Stimulated activated CD8-positive, alpha-beta memory T cell treated with anti-CD3 and anti-CD28 coated beads, Interleukin-2, amount 100 ng/mL, for 1 hour (primary cell): ENCODE results near the gene RALY.

Source experiments
- DNase-seq, 2 donors: peaks; one replicate each; pipeline ENCODE4 v3.0.0-alpha.2; 2020; ENCODE audit warnings: low read depth in 2 of 2

RALY gene

GRCh38 chr20:33986560-33987216 is 7.0 kb upstream of the RALY start:
- DNase-seq: no peak

- no peak for DNase-seq
Measured at GRCh38 chr20:33990075-33990474, 3.6 kb upstream of the RALY start.

- no peak for DNase-seq
Measured at GRCh38 chr20:33991502-33991901, 2.2 kb upstream of the RALY start.

DNA sequence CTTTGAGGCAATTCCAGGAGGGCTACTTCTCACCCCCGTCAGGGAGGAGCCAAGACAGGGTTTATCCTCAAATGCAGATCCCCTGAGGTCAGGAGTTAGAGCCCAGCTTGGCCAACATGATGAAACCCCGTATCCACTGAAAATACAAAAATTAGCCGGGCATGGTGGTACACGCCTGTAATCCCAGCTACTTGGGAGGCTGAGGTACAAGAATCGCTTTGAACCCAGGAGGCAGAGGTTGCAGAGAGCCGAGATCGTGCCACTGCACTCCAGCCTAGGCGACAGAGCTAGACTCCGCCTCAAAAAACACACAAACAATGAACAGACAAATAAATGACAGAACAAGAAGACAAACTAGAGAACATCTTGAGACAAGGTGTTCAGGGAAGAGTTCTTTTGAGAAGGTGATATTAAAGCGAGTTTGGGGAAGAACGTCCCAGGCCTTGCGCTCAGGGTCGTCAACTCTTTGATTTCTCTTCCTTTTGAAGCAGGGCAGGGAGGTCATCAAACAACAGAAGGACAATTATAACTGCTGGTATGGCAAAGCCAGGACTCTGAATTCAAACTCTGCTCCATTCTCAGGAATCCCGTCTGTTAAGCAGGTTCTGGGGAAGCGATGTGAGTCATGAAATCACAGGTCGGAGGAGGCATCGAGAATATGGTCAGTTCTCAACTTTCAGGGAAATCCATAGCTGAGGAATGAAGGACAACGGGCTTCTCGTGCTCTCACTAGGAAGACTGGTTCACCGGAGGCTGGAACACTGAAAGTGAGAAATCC is 1.4 kb upstream of the RALY start:
- DNase-seq: no peak

DNA sequence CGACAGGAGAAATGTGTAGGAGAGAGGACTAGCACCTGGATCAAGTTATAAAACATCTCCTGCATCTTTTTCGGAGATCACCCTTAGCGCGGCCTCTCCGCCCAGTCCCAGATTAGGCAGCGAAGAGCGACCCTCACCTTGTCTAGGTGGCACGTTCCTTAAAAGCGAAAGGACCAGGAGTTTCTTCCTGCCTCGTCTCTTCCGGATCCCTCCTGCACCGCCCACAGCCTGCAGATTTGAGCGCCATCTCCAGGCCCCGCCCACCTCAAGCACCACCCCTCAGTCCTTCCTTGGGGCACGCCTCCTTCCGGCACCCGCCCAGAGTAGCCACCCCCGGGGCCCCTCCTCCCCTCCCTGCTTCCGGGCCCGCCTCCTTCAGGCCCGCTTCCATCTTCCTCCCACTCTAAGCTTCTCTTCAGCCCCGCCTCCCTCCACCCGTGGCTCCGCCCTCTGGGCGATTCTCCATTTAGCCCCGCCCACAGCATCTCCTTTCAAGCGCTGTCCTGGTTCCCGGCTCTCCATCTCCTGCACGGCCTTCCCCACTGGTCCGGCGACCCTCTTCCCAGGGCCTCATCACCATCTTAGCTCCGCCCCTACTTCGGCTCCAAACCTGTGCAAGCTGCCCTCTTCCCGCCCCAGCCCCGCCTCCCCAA is 662 bp upstream of the RALY start:
- peak; percentile 98 to 99 for DNase-seq

DNA sequence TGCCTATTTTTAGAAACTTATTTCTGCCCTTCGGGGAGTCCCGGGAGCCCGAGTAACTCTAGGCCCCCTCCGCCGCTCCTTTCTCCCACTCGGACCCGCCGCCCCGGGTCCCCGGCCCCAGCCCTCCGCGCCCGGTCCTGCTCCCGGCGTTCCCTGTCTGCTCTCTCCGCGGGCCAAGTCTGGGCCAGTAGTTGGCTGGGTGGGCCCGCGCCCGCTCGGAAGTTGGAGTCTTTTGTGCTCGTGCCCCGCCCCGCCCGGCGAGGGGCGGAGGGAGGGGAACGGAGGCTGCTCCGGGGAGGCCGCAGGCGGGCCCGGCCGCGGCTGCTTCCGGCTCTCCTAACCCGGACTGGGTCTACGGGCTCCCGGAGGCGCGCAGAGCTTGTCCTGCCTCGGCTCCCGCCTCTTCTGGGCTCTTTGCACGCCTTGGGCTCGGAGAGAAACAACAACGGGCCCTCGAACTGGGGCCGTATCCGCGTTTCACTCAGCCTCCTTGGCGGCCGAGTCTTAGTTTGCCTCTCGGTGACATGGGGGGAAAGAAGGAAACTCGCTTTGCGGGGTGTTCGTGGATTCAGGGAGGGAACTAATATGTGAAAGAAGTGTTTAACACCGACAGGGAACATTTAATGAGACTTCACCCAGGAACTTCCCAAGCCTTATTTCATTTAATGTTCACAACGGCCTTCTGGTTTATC is 657 bp downstream of the RALY start:
- peak; percentile 43 to 61 for DNase-seq

DNA sequence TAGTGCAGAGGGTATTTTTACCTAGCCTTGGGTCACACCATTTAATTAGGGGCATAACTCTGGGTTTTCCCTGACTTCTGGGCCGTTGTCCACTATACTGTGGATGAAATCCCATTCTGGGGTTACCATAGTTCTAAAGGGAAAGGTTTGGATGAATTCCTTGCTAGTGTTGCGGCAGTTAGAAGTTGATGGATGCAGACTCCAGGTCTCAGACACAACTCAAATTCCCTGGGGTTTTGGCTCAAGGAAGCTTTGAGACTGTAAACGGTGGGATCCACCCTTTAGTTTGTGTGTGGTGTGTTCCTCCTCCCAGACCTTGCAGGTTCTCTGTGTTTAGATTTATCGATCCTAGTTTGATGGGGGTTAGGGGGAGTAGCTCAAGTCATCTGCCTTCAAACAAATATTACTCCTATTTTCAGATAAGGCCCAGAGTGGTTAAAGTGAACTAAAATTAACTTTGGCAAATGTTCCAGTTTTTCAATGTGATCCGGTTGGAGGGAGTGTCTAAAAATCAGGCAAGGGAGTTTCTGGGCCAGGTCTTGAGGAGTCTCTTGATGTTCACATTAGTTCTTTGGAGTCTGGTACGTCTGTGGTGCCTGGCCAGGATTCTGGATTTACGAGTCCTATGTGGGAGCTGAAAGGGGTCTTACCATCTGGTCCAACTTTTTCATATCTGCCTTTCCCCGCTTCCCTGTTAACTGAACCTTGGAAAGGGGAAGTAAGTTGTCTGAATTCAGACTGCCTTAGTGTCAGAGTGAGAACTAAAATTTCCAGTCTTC is 1.5 kb downstream of the RALY start:
- no peak for DNase-seq

DNA sequence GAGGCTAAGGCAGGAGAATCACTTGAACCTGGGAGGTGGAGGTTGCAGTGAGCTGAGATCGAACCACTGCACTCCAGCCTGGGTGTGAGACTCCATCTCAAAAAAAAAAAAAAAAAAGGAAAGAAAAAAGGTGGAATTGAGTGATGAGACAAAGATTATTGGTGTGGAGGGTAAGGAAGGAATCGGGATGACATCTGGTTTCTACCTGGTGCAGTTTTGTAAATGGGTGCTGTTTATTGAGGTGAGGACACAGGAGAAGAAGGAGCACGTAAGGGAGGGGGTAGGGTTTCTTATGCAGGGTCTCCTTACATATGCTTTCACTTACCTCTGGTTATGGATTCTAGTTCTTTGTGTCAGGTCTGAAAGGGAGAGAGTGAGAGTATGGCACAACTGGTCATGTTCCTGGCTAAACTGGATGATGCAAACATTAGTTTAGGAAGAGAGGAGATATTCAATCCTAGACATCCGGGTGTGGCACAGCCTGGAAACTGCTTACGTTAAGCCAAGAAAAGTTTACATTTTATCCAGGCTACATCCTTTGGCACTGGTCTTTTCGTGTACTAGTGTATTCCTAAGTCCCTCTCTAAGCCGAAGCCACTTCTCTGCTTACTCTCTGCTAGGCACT is 5.4 kb downstream of the RALY start:
- no peak for DNase-seq

DNA sequence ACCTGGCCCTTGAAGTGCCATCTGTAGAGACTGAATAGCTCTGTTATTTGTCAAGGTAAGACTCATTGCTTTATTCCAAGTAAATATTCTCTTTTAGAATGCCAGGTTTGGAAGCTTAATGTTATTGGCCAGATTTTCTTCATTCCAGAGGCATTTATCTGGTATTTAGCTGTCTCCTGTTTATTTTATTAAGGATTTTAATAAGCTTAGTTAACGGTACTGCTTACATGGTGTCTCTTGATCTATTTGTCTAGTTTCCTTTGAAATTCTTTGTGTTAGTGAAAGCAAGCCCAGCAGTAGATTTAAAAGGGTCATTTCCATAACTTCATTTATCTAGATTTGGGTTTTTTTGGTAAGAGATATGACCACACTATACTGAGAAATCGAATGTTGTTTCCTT is 7.7 kb downstream of the RALY start:
- no peak for DNase-seq

DNA sequence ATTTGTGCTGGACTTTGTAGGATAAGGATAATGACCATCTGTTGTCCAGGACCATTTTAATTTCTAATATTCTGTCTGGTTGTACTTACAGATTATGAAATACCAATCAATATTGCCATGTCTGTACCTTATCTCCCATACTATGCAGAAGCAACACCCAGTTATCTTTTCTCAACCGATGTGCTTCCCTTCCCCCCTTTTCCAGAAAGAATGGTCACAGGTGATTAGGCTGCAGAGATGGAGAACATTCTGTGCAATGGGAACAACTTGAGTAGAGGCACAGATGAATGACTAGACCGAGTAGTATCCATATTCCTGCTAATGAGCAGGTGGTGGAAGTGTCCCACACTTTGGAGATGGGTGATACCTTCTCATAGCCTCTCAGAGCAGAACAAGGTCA is 10.5 kb downstream of the RALY start:
- DNase-seq: no peak

DNA sequence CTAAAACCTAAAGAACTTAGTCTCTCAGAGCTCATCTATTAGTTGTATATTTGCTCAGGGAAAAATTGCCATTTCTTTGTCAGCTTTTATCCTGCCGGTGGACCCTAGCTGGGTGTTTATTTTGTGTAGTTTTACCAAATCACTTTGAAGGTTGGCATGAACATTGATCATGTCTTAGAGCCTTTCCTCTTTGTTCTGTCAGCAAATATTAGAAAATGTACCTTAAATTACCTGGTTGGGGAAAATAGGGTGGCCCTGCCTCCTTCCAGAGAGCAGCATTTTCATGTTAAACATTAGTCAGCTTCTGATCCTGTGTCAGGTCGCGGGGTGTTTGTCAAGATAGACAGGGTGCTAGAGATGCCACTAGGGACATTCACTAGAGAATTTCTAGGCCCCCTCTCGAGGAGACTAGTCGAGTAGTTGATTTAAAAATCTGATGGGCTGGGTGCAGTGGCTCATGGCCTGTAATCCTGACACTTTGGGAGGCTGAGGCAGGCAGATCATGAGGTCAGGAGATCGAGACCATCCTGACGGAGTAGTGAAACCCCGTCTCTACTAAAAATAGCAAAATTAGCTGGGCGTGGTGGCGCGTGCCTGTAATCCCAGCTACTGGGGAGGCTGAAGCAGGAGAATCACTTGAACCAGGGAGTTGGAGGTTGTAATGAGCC is 11.2 kb downstream of the RALY start:
- DNase-seq: no peak

DNA sequence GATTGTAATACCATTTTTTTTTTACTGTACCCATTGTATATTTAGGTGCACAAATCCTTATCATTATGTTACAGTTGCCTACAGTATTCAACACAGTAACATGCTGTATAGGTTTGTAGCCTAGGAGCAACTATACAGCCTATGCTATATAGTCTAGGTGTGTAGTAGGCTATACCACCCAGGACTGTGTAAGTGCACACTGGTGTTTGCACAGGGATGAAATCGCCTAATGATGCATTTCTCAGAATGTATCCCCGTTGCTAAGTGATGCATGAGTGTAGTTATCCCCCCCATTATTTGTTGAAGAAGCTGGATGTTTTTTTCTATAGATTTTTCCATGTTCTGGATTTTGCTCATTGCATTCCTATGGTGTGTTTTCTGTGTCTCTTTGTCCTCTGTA is 12.9 kb downstream of the RALY start:
- DNase-seq: no peak

DNA sequence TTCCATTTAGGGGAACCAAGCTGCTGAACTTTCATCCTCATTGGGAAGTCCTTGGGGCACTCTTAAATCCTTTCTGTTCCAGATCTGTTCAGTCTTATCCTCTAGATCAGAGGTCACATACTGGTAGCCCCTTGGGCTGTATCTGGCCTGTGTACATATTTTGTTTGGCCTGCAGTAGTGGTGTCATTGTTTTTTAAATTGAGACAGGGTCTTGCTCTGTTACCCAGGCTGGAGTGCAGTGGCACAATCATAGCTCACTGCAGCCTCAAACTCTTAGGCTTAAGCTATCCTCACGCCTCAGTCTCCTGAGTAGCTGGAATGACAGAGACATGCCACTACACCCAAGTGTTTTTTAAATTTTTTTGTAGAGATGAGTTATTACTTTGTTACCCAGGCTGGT is 14.8 kb downstream of the RALY start:
- no peak for DNase-seq

- DNase-seq: no peak
Measured at GRCh38 chr20:34010405-34010931, 16.8 kb downstream of the RALY start.

DNA sequence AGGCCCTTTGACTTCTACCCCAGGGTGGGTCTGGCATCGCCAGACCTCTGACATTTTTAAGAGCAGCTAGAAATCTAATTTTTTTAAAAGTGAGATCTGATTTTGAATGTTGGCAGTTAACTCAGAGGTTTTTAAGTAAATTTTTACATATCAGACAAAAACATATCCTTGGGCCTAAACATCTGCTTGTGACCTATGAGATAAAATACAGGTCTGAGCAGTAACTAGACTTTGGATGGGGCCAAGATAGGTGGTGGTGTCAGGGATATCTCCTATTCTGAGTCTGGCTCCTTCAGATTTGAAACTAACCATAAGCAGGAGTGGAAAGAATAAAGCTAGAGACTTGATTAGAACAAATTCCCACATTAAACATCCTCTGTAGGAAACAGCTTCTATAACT is 17.6 kb downstream of the RALY start:
- no peak for DNase-seq

GRCh38 chr20:34012330-34012729 is 18.6 kb downstream of the RALY start:
- DNase-seq: no peak

DNA sequence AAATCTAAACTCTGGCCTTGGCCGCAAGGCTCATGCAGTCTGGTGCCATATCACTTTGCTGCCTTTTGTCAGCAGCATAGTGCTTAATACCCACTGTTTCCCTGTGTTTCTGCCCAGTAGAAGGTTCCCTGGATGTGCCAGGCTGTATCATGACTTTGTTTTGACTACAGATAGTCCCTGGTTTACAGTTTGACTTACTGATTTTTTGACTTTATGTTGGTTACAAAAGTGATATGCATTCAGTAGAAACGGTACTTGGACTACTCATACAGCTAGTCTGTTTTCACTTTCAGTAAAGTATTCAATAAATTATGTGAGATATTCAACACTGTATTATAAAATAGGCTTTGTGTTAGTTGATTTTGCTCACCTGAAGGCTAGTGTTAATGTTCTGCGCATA is 19.0 kb downstream of the RALY start:
- no peak for DNase-seq

- no peak for DNase-seq
Measured at GRCh38 chr20:34013554-34013953, 19.8 kb downstream of the RALY start.

- DNase-seq: no peak
Measured at GRCh38 chr20:34014878-34015277, 21.2 kb downstream of the RALY start.
